GM21528 (cell line): ENCODE data around the gene HIPK4.

ENCODE experiments used
- ATAC-seq: cut with Tn5 transposase; IDR thresholded peaks from one replicate; pipeline ENCODE4 v1.9.1; 2021; ENCODE audit warnings: mild to moderate bottlenecking, moderate library complexity; ENCODE audit not compliant: unreplicated experiment, low FRiP score

The HIPK4 gene

GRCh38 chr19:40367577-40368434, 22.2 kb downstream of the HIPK4 start:
- no peak for ATAC-seq

- no peak for ATAC-seq
These were observed 23.1 kb downstream of the HIPK4 start for GRCh38 chr19:40366697-40367561.

- no peak for ATAC-seq
These were observed 24.2 kb downstream of the HIPK4 start for GRCh38 chr19:40365613-40366401.

GRCh38 chr19:40365010-40365409, 25.0 kb downstream of the HIPK4 start:
- no peak for ATAC-seq

GRCh38 chr19:40363069-40363468, 26.9 kb downstream of the HIPK4 start:
- ATAC-seq: no peak

- no peak for ATAC-seq
These were observed 27.8 kb downstream of the HIPK4 start for GRCh38 chr19:40362160-40362559.

- no peak for ATAC-seq
These were observed 29.2 kb downstream of the HIPK4 start for GRCh38 chr19:40360708-40361241.

GRCh38 chr19:40360020-40360707, 29.8 kb downstream of the HIPK4 start:
- ATAC-seq: no peak

- no peak for ATAC-seq
These were observed 31.2 kb downstream of the HIPK4 start for GRCh38 chr19:40358773-40359172.

- ATAC-seq: no peak
These were observed 32.3 kb downstream of the HIPK4 start for GRCh38 chr19:40357640-40358039.

- ATAC-seq: no peak
These were observed 33.0 kb downstream of the HIPK4 start for GRCh38 chr19:40356681-40357595.

- ATAC-seq: no peak
These were observed 33.9 kb downstream of the HIPK4 start for GRCh38 chr19:40355975-40356680.

GRCh38 chr19:40348961-40349507, 40.9 kb downstream of the HIPK4 start:
- ATAC-seq: peak; percentile 2

- peak; percentile 91 for ATAC-seq
These were observed 41.7 kb downstream of the HIPK4 start, which contains the start of the genes C19orf47 and PLD3 for GRCh38 chr19:40348125-40348913. C19orf47 (minus strand) TSS chr19:40348397; CDS start chr19:40341857, 6,540 bp downstream. PLD3 (plus strand) TSS chr19:40348695; CDS start chr19:40366484, 17,789 bp downstream.

- no peak for ATAC-seq
These were observed 45.6 kb downstream of the HIPK4 start for GRCh38 chr19:40344422-40344821.

GRCh38 chr19:40342644-40343311, 47.2 kb downstream of the HIPK4 start:
- no peak for ATAC-seq
